IMR-90 (cell line): ENCODE results near the gene TENM3.

ENCODE experiments used
- BHLHE40 ChIP-seq: fragments of 150-350 bp; IDR thresholded peaks from 2 replicates; pipeline ENCODE4 v1.6.1; 2016; ENCODE audit warnings: mild to moderate bottlenecking, low read depth, low read length
- CHD1 ChIP-seq: IDR thresholded peaks from 2 replicates; pipeline ENCODE4 v1.6.1; 2012; ENCODE audit warnings: low read depth, low read length, improper control_type of control experiment
- CTCF ChIP-seq: conservative IDR thresholded peaks from 2 replicates; pipeline ENCODE4 v1.5.1; 2012; ENCODE audit warnings: mild to moderate bottlenecking, low read depth, low read length, improper control_type of control experiment
- MXI1 ChIP-seq: IDR thresholded peaks from 2 replicates; pipeline ENCODE4 v1.6.1; 2012; ENCODE audit warnings: low read depth, mild to moderate bottlenecking, low read length, moderate library complexity, borderline replicate concordance
- NFE2L2 ChIP-seq: fragments of 150-350 bp; IDR thresholded peaks from 2 replicates; pipeline ENCODE4 v1.6.1; 2016; ENCODE audit warnings: low read depth, mild to moderate bottlenecking, low read length
- POLR2A ChIP-seq: IDR thresholded peaks from 2 replicates; pipeline ENCODE4 v1.6.1; 2012; ENCODE audit warnings: mild to moderate bottlenecking, low read depth, low read length
- RAD21 ChIP-seq: IDR thresholded peaks from 2 replicates; pipeline ENCODE4 v1.6.1; 2012; ENCODE audit warnings: low read length, improper control_type of control experiment
- RFX5 ChIP-seq: IDR thresholded peaks from 2 replicates; pipeline ENCODE4 v1.8.0; 2012; ENCODE audit warnings: low read depth, mild to moderate bottlenecking, low read length, moderate library complexity
- SMC3 ChIP-seq: fragments of 150-350 bp; IDR thresholded peaks from 2 replicates; pipeline ENCODE4 v1.6.1; 2016; ENCODE audit warnings: low read depth, mild to moderate bottlenecking, antibody characterized with exemption, low read length, moderate library complexity
- TF ChIP-seq, protein P1 (sequence below): fragments of 150-350 bp; IDR thresholded peaks from 2 replicates; pipeline ENCODE4 v1.6.1; 2016; ENCODE audit warnings: low read depth, mild to moderate bottlenecking, low read length, moderate library complexity, borderline replicate concordance
- TF ChIP-seq, protein P2 (sequence below): fragments of 150-350 bp; IDR thresholded peaks from 2 replicates; pipeline ENCODE4 v1.6.1; 2017; ENCODE audit warnings: mild to moderate bottlenecking, antibody characterized with exemption, low read length, low read depth

- no peak for TF ChIP-seq POLR2A
- no peak for TF ChIP-seq CTCF
- no peak for TF ChIP-seq SMC3
- TF ChIP-seq, protein P1, sequence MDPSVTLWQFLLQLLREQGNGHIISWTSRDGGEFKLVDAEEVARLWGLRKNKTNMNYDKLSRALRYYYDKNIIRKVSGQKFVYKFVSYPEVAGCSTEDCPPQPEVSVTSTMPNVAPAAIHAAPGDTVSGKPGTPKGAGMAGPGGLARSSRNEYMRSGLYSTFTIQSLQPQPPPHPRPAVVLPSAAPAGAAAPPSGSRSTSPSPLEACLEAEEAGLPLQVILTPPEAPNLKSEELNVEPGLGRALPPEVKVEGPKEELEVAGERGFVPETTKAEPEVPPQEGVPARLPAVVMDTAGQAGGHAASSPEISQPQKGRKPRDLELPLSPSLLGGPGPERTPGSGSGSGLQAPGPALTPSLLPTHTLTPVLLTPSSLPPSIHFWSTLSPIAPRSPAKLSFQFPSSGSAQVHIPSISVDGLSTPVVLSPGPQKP: no peak
- TF ChIP-seq NFE2L2: no peak
- TF ChIP-seq MXI1: no peak
- no peak for TF ChIP-seq RAD21
- TF ChIP-seq BHLHE40: no peak
- TF ChIP-seq, protein P2, sequence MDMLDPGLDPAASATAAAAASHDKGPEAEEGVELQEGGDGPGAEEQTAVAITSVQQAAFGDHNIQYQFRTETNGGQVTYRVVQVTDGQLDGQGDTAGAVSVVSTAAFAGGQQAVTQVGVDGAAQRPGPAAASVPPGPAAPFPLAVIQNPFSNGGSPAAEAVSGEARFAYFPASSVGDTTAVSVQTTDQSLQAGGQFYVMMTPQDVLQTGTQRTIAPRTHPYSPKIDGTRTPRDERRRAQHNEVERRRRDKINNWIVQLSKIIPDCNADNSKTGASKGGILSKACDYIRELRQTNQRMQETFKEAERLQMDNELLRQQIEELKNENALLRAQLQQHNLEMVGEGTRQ: no peak
- TF ChIP-seq CHD1: no peak
- TF ChIP-seq RFX5: no peak
Observed at GRCh38 chr4:182819751-182820150, 576.5 kb downstream of the TENM3 start.
